NCI-H1092 (cell line): ENCODE results near the gene NOTCH1.
"Not testable (repeated sequence)": the region's sequence is repeated elsewhere in the genome, so short reads cannot be mapped to it uniquely, and the experiment has no call there.

Experiments used
- DNase-seq: peaks from one replicate; lab custom pipeline; 2025; lab: John Stamatoyannopoulos, UW

The NOTCH1 gene

GRCh38 chr9:136564379-136564988 lies 18.6 kb upstream of the NOTCH1 start:
- no peak for DNase-seq

GRCh38 chr9:136563646-136564325 lies 17.9 kb upstream of the NOTCH1 start:
- no peak for DNase-seq

GRCh38 chr9:136562746-136563495 lies 17.1 kb upstream of the NOTCH1 start:
- no peak for DNase-seq

- DNase-seq = no peak
Observed at GRCh38 chr9:136561779-136562178, 15.9 kb upstream of the NOTCH1 start.

- no peak for DNase-seq
Observed at GRCh38 chr9:136560586-136560985, 14.7 kb upstream of the NOTCH1 start.

GRCh38 chr9:136559371-136559770 lies 13.5 kb upstream of the NOTCH1 start:
- not testable (repeated sequence) for DNase-seq

GRCh38 chr9:136558846-136559245 lies 13.0 kb upstream of the NOTCH1 start:
- not testable (repeated sequence) for DNase-seq

GRCh38 chr9:136558373-136558772 lies 12.5 kb upstream of the NOTCH1 start:
- no peak for DNase-seq

GRCh38 chr9:136557036-136557435 lies 11.2 kb upstream of the NOTCH1 start:
- no peak for DNase-seq

GRCh38 chr9:136556166-136556565 lies 10.3 kb upstream of the NOTCH1 start:
- DNase-seq = no peak

GRCh38 chr9:136554870-136555269 lies 9.0 kb upstream of the NOTCH1 start:
- DNase-seq = no peak

GRCh38 chr9:136553581-136553980 lies 7.7 kb upstream of the NOTCH1 start:
- no peak for DNase-seq

GRCh38 chr9:136552117-136552703 lies 6.4 kb upstream of the NOTCH1 start:
- DNase-seq = no peak

- DNase-seq = no peak
Observed at GRCh38 chr9:136551401-136552116, 5.7 kb upstream of the NOTCH1 start.

- DNase-seq = no peak
Observed at GRCh38 chr9:136550439-136551289, 4.8 kb upstream of the NOTCH1 start.

- DNase-seq = no peak
Observed at GRCh38 chr9:136549010-136549980, 3.4 kb upstream of the NOTCH1 start.

GRCh38 chr9:136547508-136548215 lies 1.8 kb upstream of the NOTCH1 start:
- no peak for DNase-seq

- no peak for DNase-seq
Observed at GRCh38 chr9:136546697-136547501, 1.1 kb upstream of the NOTCH1 start.

GRCh38 chr9:136545692-136545964 lies 220 bp downstream of the NOTCH1 start:
- DNase-seq = no peak
